ENCODE data around the gene ALKBH5. TPM values are rescaled to one million over a fixed set of nuclear protein-coding genes. Genes with fewer than 3 reads are reported as not detected.

The ALKBH5 gene
- total RNA-seq, 1 experiment from 2014 or later, result 94.5 TPM

GRCh38 chr17:18240449-18240848, 56.8 kb downstream of the ALKBH5 start:
- Histone ChIP-seq H3K27me3 (ENCODE audit: control insufficient read depth, insufficient read depth, low read length) (no peaks in the 10 kb centered on the region), H3K27ac (ENCODE audit: low read length) (no peak overlapping the region), H3K4me1 (ENCODE audit: control insufficient read depth, insufficient read depth, low read length) (no peaks in the 10 kb centered on the region), H3K36me3 (ENCODE audit: control insufficient read depth, insufficient read depth, low read length) (no peaks in the 10 kb centered on the region; the same call in 1 of the 2 replicates), H3K4me3 (ENCODE audit: low read depth in 2 of 2, low read length in 2 of 2) (no peak overlapping the region), H3K9me3 (ENCODE audit: control insufficient read depth, insufficient read depth, low read depth, low read length) (no peaks in the 10 kb centered on the region)
- no peak for DNase-seq (ENCODE audit: low read depth, low spot score)
- ChIA-PET CTCF (no interaction called here), POLR2A (no interaction called here)
- no TSS peak for BruUV-seq (replicated peaks)
- TF ChIP-seq, protein P1, sequence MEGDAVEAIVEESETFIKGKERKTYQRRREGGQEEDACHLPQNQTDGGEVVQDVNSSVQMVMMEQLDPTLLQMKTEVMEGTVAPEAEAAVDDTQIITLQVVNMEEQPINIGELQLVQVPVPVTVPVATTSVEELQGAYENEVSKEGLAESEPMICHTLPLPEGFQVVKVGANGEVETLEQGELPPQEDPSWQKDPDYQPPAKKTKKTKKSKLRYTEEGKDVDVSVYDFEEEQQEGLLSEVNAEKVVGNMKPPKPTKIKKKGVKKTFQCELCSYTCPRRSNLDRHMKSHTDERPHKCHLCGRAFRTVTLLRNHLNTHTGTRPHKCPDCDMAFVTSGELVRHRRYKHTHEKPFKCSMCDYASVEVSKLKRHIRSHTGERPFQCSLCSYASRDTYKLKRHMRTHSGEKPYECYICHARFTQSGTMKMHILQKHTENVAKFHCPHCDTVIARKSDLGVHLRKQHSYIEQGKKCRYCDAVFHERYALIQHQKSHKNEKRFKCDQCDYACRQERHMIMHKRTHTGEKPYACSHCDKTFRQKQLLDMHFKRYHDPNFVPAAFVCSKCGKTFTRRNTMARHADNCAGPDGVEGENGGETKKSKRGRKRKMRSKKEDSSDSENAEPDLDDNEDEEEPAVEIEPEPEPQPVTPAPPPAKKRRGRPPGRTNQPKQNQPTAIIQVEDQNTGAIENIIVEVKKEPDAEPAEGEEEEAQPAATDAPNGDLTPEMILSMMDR (IDR thresholded peaks at IDR 0.05), result no peak
- no peak for TF ChIP-seq SIN3A (IDR thresholded peaks at IDR 0.05; ENCODE audit: borderline replicate concordance, insufficient read depth, low read depth, low read length)
- TF ChIP-seq, protein P2, sequence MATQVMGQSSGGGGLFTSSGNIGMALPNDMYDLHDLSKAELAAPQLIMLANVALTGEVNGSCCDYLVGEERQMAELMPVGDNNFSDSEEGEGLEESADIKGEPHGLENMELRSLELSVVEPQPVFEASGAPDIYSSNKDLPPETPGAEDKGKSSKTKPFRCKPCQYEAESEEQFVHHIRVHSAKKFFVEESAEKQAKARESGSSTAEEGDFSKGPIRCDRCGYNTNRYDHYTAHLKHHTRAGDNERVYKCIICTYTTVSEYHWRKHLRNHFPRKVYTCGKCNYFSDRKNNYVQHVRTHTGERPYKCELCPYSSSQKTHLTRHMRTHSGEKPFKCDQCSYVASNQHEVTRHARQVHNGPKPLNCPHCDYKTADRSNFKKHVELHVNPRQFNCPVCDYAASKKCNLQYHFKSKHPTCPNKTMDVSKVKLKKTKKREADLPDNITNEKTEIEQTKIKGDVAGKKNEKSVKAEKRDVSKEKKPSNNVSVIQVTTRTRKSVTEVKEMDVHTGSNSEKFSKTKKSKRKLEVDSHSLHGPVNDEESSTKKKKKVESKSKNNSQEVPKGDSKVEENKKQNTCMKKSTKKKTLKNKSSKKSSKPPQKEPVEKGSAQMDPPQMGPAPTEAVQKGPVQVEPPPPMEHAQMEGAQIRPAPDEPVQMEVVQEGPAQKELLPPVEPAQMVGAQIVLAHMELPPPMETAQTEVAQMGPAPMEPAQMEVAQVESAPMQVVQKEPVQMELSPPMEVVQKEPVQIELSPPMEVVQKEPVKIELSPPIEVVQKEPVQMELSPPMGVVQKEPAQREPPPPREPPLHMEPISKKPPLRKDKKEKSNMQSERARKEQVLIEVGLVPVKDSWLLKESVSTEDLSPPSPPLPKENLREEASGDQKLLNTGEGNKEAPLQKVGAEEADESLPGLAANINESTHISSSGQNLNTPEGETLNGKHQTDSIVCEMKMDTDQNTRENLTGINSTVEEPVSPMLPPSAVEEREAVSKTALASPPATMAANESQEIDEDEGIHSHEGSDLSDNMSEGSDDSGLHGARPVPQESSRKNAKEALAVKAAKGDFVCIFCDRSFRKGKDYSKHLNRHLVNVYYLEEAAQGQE (IDR thresholded peaks at IDR 0.05; ENCODE audit: insufficient read depth in 1 of 2, low read depth in 2 of 2, low read length in 1 of 2), result no peak
- TF ChIP-seq POLR2AphosphoS5 (IDR thresholded peaks at IDR 0.05; ENCODE audit: low read depth, low read length), result no peak
- TF ChIP-seq TCF7L2 (IDR thresholded peaks at IDR 0.05; ENCODE audit: low read depth, low read length), result no peak
- no peak for ATAC-seq
- in situ Hi-C loops (cut with HindIII; ENCODE audit: low pct_unique_long_range_greater_than_20kb, low sequenced_read_pairs) (no loop called here), intact Hi-C loops (cut with micrococcal nuclease; ENCODE audit: unreplicated experiment) (no loop called here)

DNA sequence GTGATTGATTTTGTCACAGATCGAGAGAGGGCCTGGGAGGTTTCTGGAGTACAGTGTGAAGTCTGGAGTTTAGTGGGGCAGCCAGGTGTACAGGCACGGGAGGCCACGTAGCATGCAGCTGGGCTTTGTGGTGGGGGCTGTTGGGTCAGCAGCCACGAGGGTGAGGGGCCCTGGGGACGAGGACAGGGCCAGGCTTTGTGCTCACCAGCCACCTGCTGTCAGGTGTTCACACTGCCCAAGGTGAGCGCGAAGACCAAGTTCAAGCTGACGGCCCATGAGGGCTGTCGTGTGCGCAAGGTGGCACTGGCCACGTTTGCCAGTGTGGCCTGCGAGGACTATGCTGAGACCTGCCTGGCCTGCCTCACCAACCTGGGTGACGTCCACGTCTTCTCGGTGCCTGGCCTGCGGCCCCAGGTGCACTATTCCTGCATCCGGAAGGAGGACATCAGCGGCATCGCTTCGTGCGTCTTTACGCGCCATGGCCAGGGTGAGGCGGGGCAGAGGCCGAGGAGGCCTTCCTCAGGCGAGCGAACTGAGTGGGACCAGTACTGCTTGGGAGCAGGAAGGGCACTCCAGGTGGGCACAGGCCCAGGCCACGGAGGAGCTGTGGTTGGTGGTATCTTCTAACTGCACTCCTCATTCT, 57.7 kb downstream of the ALKBH5 start:
- Histone ChIP-seq H3K27ac (ENCODE audit: low read length) (no peak overlapping the region), H3K9me3 (ENCODE audit: control insufficient read depth, insufficient read depth, low read depth, low read length) (no peaks in the 10 kb centered on the region), H3K4me1 (ENCODE audit: control insufficient read depth, insufficient read depth, low read length) (no peaks in the 10 kb centered on the region), H3K4me3 (ENCODE audit: low read depth in 2 of 2, low read length in 2 of 2) (no peak overlapping the region), H3K36me3 (ENCODE audit: control insufficient read depth, insufficient read depth, low read length) (no peaks in the 10 kb centered on the region; the same call in 1 of the 2 replicates), H3K27me3 (ENCODE audit: control insufficient read depth, insufficient read depth, low read length) (no peaks in the 10 kb centered on the region)
- ChIA-PET POLR2A (no interaction called here), CTCF (no interaction called here)
- no peak for DNase-seq (ENCODE audit: low read depth, low spot score)
- ATAC-seq, result no peak
- in situ Hi-C loops (cut with HindIII; ENCODE audit: low pct_unique_long_range_greater_than_20kb, low sequenced_read_pairs) (no loop called here), intact Hi-C loops (cut with micrococcal nuclease; ENCODE audit: unreplicated experiment) (no loop called here)
- no TSS peak for BruUV-seq (replicated peaks)
- TF ChIP-seq POLR2AphosphoS5 (IDR thresholded peaks at IDR 0.05; ENCODE audit: low read depth, low read length) (no peak), SIN3A (IDR thresholded peaks at IDR 0.05; ENCODE audit: borderline replicate concordance, insufficient read depth, low read depth, low read length) (no peak), TCF7L2 (IDR thresholded peaks at IDR 0.05; ENCODE audit: low read depth, low read length) (no peak)
- TF ChIP-seq, protein P2 (IDR thresholded peaks at IDR 0.05; ENCODE audit: insufficient read depth in 1 of 2, low read depth in 2 of 2, low read length in 1 of 2), result no peak
- TF ChIP-seq, protein P1 (IDR thresholded peaks at IDR 0.05), result no peak; the same call in 1 of the 2 replicates
